IPS-NIHi7 (cell line): ENCODE measurements around the gene TMCO6.
"Not testable (repeated sequence)": the region's sequence is repeated elsewhere in the genome, so short reads cannot be mapped to it uniquely, and the experiment has no call there.

ENCODE experiments used
- DNase-seq: peaks from one replicate; pipeline ENCODE4 v3.0.0; 2012; ENCODE audit warnings: mixed read lengths; ENCODE audit errors: extremely low spot score

Gene TMCO6

DNA sequence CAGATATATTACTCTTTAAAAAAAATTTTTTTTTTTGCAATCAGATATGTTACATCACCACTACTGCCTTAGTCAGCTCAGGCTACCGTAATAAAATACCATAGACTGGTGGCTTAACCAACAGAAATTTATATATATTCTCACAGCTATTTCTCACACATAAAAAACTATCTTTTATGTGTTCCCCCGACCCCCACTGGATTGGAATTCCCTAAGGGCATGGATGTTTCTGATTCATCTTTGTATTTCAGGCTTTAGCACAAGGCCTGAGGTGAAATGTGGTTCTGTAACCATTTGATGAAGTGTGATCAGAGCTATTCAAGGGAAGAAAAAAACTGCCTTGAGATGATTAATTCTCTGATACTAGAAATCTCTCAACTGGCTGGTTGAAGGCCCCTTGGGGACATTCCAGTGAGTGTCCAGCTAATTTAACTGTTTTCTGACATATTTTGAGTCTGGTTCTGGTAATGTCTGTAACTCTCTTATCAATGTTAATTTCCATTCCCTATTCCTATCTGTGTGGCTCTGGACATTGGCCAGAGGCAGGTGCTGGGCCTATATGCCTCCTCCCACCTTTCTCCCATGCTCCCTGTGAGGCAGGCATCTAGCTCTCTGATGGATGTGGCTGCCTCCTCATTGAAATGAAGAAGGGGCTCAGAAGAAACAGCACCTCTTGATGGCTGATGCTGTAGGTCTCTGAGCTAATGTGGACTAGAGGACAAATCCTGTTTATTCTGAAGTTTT is 8.8 kb upstream of the TMCO6 start:
- DNase-seq, result no peak

DNA sequence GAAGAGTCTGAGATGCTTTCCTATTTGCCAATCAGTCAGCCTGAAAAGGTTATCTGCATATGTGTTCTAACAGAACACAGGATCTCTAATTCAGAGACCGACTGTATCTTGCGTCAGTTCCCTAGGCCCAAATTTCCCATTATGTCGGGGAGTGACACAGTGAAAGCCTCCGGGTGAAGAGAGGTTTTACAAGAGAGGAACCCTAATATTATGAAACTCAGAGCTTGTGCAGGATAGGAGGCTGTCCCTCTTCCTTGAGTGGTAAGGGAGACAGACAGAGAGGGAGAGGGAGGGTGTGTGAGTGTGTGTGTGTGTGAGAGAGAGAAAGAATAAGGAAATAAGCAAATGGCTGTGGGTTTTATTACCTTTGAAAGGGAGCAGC is 8.2 kb upstream of the TMCO6 start:
- DNase-seq, result no peak

DNA sequence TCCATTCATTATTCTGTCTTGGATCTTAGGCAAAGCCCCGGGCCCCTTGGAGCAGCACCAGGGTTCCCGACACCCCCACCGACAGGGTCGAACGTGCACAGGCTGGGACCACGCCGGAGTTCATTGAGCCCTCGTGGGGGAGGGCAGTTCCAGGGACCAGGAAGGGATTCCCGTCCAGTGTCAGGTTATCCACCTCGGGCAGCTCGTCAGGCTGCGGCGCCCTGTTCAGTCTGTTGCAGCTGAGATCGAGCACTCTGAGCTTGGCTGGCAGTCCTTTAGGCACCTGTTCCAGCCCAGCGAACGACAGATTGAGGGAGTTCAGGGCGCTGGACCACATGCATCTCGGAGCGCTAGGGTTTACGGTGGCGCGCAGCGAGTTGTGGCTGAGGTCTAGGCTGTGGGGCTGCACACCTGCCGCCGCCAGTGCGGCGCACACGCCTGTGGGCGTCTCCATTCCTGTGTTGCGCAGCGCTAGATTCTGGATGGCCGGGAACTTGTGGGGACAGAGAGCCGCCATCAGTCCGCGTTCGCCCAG is 7.4 kb upstream of the TMCO6 start:
- DNase-seq, result no peak

DNA sequence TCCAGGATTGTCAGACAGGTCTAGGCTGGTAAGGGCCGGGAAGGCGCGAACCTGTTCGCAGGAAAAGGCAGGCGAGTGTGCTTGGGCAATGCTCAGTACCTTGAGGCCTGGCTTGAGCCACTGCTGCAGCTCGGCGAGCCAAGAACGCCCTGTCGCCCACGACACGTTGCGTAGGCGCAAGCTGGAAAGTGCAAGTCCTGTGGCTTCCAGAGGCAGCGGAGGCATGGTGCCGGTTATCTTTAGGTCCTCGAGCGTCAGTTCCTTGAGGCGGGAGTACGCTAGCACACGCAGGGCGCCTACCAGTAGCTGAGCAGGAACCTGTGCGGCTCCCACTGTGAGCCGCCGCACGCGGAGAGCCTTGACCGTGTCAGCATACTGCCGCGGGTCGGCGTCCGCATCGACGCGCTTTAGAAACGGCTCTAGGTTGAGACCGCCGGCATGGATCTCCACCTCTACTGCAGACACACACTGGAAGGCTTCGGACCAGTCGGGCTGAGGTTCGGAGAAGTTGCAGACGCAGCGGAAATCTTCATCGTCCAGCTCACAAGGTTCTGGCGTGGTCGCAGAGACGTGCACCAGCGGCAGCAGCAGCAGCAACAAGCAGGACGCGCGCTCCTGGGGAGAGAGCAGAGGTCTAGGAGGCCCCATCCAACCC is 6.8 kb upstream of the TMCO6 start:
- DNase-seq, result no peak

DNA sequence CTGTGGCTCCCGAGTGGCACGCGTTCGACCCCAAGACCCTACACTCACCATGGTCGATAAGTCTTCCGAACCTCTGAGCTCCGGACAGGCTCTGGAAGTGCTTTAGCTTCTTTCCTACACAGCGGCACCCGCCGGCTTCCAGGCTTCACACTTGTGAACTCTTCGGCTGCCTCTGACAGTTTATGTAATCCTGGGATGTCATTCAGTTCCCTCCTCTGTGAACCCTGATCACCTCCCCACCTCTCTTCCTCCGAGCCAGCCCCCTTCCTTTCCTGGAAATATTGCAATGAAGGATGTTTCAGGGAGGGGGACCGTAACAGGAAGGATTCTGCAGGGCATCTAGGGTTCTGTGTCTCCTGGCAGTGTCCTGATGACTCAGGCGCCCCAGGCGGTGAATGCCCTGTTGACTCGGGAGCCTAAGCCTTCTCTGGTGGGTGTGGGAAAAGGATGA is 6.2 kb upstream of the TMCO6 start, which contains the start of gene CD14:
Gene CD14 (minus strand): TSS at position 155 of the 451 bp plus-strand sequence. CDS start 104 bp downstream, at position 51.
- no peak for DNase-seq

DNA sequence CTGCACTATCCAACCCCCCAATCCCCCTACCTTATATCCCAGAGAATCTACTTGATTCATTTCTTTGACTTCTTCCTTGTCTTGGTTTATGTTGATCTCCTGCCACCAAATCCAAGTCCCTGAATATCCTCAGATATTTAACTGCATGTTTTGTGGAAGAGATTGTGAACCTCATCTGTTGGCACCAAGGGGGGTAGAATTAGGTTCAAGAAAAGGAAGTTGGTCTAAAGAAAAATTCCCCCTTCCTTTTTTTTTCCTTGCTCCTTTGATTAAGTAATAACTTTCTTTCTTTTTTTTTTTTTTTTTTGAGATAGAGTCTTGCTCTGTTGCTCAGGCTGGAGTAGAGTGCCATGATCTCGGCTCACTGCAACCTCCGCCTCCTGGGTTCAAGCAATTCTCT is 5.8 kb upstream of the TMCO6 start:
- no peak for DNase-seq

DNA sequence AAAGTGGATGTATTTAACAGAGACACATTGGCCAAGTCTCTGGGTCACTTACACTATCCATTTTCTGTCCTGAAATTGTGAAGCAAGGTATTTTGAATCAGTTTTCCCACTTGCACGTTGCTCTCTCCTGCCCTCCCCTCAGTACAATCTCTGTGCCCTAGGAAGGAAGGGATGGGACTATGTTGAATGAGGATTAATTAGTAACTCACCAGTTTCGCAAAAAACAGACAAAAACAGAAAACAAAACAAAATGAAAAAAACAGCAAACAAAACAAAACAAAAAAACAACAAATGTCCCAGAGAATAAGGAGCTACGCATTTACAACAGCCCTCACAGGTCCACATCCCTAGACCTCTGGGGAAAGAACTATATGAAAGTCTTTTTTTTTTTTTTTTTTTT is 5.1 kb upstream of the TMCO6 start:
- no peak for DNase-seq

DNA sequence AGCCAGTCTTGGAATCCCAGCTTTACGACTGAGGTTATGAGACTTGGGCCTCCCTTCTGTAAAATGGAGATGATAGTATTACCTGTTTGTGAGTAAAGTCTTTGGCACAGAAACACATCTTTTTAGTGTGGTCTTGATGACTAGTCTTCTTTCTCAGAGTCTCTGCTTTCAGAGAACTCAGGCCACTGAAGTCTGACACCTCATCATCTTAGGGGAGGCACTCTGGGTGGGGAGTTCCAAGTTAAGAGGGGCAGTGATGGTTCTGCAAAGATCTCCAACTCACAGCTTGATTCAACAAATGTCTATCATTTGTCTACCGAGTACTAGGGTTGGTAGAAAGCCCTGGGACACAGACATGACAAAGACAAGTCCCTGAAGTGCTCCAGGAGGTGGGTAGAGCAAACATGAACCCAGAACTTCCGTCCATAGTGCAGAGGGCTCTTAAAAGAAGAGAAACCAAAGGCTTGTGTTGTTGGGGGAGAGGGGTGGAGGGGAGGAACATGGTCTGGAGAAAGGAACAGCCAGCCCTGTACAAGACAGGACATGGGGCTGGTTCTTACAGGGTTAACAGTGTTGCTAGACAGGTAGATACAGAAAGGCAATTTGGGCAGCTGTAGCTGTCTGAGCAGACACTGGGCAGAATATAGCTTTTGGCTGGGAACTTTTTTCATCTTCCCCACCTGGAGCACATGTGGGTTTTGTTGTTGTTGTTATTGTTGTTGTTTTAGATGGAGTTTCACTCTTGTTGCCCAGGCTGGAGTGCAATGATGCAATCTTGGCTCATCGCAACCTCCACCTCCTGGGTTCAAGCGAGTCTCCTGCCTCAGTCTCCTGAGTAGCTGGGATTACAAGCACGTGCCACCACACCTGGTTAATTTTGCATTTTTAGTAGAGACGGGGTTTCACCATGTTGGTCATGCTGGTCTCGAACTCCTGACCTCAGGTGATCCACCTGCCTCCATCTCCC is 3.7 kb upstream of the TMCO6 start:
- no peak for DNase-seq

DNA sequence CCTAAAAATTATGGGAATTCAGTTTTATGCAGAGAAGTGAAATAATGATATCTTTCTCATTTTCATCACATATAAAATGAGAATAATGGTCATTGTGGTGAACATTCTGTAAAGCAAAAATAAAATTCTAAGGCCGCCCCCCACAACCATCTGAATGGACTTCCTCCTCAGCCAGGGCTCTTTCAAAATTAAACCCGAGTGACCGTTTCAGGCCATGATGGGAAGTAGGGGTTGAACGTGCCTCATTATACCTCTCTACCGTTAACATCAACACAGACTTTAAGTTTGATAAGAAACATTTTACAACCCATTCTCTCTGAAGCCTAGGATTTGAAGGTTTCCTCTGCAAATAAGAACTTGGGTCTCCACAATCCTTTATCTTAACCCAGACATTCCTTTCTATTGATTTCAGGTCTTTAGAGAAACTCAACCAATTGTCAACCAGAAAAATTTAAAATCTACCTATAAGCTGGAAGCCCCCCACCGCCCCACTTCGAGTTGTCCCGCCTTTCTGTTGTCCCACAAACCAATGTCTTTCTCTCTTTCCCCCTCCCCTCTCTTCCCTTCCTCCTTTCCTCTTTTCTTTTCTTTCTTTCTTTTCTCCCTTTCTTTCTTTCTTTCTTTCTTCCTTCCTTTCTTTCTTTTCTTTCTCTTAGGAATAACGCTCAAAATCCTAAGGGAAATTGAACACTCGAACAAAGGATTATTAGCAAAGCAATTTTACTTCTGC is 1.7 kb upstream of the TMCO6 start:
- no peak for DNase-seq

DNA sequence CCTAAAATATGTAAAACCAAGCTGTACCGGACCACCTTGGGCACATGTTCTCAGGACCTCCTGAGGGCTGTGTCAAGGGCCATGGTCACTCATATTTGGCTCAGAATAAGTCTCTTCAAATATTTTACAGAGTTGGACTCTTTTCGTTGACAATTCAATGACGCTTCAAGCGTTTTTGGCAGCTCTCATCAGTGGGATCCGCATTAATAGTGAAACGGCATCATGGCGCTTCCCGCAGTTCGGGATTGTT is 428 bp upstream of the TMCO6 start:
- DNase-seq, result not testable (repeated sequence)

DNA sequence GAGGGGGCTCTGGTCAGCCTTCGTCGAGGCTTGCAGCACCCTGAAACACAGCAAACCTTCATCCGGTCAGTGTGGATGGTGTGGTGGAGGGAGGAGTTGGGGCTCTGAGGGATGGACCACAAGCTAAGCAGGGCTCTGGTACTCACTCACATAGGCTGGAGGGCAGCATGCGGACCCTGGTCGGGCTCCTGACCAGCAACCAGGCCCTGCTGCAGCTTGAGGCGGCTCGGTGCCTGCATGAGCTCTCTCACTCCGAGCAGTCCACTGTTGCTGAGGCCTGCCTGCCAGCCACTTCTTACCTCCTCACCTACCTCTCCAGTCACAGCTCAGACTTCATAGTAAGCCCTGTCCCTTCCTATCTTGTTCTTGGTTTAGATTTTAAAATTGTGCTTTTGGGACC is 2.5 kb downstream of the TMCO6 start:
- no peak for DNase-seq

DNA sequence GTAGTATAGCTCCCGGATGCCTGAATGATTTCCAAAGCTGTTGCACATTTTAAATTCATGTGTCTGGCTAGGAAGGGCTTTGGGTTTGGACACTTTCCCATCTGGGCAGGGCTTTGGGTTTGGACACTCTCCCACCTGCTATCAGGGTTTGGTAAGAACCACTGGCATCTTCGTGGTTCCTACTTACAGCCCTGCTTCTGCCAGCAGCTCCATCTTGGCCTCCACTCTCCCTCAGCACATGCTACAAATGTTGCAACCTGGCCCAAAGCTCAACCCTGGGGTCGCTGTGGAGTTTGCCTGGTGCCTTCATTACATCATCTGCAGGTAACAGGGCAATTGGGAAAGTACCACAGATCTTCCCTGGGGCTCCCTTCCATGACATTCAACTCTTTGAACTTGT is 3.5 kb downstream of the TMCO6 start:
- no peak for DNase-seq

DNA sequence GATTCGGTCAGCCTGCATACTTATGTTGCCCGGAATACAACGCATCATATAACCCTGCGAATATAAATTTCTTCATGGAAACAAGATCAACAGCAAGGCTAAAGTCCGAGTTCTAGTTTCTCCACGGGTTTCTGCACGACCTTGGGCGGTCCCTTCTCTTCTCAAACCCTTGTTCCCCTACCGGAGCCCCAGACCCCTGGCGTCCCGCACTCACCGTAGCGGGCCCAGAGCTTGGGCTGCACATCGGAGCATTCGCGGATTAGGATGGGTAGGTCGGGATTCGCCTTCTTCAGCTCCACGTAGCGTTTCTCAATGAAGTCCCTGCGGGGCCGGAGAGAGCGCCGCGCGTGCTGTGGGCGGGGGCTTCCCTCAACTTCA is 7.8 kb downstream of the TMCO6 start:
- DNase-seq, result no peak

DNA sequence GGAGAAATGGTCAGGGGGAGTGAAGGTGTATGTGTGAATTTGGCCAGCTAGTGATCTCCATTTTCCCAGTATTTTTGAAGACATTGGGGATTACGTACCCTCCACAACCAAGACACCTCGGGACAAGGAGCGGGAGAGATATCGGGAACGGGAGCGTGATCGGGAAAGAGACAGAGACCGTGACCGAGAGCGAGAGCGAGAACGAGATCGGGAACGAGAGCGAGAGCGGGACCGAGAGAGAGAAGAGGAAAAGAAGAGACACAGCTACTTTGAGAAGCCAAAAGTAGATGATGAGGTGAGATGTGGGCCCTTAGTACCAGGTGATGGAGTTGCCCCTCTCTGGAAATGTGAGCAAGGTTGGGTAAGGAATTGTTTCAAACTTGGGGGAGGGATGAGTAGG is 19.6 kb downstream of the TMCO6 start:
- no peak for DNase-seq

DNA sequence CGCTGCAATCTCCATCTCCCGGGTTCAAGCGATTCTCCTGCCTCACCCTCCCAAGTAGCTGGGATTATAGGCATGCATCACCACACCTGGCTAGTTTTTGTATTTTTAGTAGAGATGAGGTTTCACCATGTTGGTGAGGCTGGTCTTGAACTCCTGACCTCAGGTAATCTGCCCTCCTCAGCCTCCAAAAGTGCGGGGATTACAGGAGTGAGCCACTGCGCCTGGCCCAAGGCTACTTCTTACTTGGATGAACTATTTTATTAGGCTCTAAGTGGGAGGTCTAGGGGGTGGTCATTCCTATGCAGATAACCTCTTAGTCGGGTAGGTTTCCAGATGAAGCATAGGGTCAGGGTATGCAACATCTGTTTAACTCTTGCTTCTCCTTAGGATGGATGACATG is 21.1 kb downstream of the TMCO6 start:
- not testable (repeated sequence) for DNase-seq

DNA sequence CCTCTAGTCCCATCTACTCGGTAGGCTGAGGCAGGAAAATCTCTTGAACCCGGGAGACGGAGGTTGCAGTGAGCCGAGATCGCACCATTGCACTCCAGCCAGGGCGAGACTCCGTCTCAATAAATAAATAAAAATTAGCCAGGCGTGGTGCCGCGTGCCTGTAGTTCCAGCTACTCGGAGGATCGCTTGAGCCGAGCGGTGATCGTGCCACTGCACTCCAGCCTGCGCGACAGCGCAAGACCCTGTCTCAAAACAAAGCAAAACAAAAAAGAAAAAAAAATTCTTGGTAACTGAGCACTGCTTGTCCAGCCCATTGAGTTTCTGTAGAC is 24.7 kb downstream of the TMCO6 start:
- DNase-seq, result no peak

DNA sequence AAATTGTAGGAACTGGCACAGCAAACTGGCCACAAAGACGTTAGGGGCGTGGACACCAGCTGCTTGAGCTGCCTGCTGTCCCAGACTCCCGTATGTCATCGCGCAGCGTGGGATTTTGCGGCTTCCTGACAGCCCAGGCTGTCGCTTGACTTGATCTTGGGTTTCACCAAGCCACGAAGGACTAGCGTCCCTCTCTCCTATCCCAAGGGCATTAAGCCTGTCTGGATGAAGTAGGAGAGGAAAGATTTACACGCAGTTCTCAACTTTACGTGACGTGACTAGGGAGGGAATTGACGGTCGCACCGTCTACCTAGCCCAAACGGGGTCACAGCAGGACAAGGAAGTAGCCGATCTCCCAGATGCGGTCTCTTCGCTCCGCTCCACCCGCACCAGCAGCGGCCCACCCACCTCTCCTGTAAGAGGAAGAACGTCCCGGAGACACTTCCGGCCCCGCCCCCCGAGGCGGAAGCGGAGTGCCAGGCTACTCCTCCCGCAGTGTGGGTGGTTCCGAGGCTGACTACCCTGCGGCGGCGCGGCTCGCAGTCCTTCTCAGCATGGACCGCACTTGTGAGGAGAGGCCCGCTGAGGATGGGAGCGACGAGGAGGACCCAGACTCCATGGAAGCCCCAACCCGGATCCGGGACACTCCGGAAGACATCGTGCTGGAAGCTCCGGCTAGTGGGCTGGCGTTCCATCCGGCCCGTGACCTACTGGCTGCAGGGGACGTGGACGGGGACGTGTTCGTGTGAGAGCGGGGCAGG is 25.3 kb downstream of the TMCO6 start, which contains the start of gene WDR55:
Gene WDR55 (plus strand): TSS at position 546 of the 761 bp plus-strand sequence. CDS start 9 bp downstream, at position 555.
- DNase-seq, result peak; percentile 97

DNA sequence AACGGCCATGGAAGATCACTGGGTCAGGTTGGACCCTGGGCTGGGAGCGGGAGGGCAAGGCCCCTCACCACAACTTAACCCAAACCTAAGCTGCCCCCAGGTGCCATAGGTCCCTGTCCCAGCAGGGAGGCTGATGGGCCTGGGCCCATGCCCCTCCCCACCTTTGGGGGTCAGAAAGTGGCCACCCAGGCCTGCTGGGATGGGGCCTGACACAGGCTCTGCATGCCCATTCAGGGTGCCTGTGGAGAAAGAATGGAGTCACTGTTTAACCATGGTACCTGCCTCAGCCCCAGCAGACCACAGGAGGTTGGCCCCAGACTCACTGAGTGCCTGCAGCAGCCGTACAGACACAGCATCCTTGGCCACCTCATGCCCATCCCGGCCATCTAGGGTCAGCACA is 31.8 kb downstream of the TMCO6 start:
- DNase-seq, result not testable (repeated sequence)

DNA sequence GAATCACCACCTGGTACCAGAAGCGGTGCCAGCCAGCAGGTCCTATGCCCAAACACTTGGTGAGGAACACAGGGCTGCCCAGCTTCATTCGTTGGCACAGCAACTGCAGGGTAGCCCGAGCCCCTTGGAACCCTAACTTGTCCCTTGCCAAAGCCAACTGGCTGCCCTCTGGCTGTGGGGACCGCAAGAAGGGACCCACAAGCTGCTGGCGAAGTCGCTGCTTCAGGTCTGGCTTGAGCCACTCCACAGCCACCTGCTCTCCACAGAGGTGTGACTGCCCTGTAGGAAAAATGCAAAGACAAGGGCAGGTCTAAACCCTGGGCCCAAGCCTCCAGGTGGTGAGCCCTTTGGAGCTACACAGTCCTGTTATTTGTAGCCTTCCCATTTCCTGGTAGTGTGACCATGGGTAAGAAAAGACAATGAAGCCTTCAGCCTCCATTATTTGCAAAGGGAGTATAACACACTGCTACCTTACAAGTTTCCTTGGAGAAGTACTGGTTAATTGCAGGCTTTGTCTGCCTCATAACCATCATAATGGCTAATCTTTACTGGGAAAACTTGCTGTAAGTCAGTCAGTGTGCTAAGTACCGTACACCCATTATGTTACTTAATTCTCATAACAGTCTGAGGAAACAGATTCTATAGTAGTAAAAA is 32.3 kb downstream of the TMCO6 start:
- no peak for DNase-seq

DNA sequence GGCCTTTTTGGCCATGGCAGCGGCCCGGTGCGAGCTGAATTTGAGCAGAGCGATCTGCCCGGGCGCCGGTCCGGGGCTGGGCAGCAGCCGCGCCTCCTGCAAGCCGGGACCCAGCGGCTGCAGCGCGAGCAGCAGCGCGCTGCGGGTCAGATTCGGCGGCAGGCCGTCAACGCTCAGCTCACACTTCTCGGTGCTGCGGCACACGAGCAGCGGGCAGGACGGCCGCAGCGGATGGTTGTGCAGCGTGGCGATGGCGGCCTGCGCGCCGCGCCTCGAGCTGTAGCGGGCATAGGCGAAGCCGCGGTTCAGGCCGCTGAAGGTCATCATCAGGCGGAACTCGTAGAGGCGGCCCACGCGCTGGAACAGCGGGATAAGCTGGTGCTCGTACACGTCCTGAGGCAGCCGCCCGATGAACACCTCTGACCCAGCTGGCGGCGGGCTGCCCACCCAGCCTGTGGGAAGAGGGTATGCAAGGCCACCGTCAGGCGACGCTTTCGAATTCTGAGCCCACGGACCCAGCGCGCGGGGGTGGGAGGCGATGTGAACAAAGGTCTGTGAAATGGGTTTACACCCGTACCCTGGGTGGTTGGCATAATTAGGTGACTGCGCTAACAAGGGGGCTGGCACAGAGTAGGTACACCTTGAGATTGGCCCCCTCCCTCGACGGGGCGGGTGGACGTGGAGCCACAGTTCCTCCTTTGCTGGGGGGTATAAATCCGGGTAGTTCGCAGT is 33.4 kb downstream of the TMCO6 start:
- no peak for DNase-seq
